Spinal cord (tissue), 10 donors: ENCODE measurements around the gene STAT3. TPM values are rescaled to one million over a fixed set of nuclear protein-coding genes. Genes with fewer than 3 reads are reported as not detected.

ENCODE experiments used
- DNase-seq, 6 donors: peaks; one replicate each; pipeline versions ENCODE4 v3.0.0 to v3.0.0-alpha.2; 2013 to 2015; ENCODE audit warnings: low spot score in 6 of 6, low read depth in 4 of 6
- H3K27ac ChIP-seq: one replicate; pipeline ENCODE4 v1.5.1; 2013; ENCODE audit warnings: low read depth, low read length, control low read depth
- H3K27me3 ChIP-seq: one replicate; pipeline ENCODE4 v1.6.1; 2013; ENCODE audit warnings: low read length; ENCODE audit not compliant: control insufficient read depth, insufficient read depth
- H3K36me3 ChIP-seq: one replicate; pipeline ENCODE4 v1.6.1; 2013; ENCODE audit warnings: low read length; ENCODE audit not compliant: control insufficient read depth, insufficient read depth
- H3K4me1 ChIP-seq: one replicate; pipeline ENCODE4 v1.6.1; 2013; ENCODE audit warnings: low read length; ENCODE audit not compliant: control insufficient read depth, insufficient read depth
- H3K4me3 ChIP-seq: one replicate; pipeline ENCODE4 v1.5.1; 2013; ENCODE audit warnings: low read depth, low read length, control low read depth
- H3K9me3 ChIP-seq: one replicate; pipeline ENCODE4 v1.6.1; 2013; ENCODE audit warnings: low read length; ENCODE audit not compliant: control insufficient read depth, insufficient read depth
- WGBS: methylation state at CpG from one replicate; pipeline ENCODE4 v1.1.5; 2013; ENCODE audit warnings: missing lambda C conversion rate; ENCODE audit not compliant: insufficient coverage; 5-methylcytosine and 5-hydroxymethylcytosine counted together
- polyA plus RNA-seq, 2 donors: library from polyadenylated mRNA; unstranded; fragments of 120-200 nt; gene quantifications; one replicate each; pipeline ENCODE4 v1.2.1, GENCODE V29; 2013; ENCODE audit not compliant: insufficient read length in 2 of 2
- total RNA-seq, 2 donors: library from RNA; depleted of rRNA in 1 of 2; stranded (reverse); fragments of 120-200 nt in 1 of 2; fragments of >200 nt in 1 of 2; gene quantifications; one replicate each; pipeline versions ENCODE4 v1.2.3 to v1.2.4, GENCODE V29; 2013 to 2014
- donor health status: healthy.

The STAT3 gene
- total and polyA plus RNA-seq, 4 donors, result 74.1 to 97.5 (median 76.0) TPM

DNA sequence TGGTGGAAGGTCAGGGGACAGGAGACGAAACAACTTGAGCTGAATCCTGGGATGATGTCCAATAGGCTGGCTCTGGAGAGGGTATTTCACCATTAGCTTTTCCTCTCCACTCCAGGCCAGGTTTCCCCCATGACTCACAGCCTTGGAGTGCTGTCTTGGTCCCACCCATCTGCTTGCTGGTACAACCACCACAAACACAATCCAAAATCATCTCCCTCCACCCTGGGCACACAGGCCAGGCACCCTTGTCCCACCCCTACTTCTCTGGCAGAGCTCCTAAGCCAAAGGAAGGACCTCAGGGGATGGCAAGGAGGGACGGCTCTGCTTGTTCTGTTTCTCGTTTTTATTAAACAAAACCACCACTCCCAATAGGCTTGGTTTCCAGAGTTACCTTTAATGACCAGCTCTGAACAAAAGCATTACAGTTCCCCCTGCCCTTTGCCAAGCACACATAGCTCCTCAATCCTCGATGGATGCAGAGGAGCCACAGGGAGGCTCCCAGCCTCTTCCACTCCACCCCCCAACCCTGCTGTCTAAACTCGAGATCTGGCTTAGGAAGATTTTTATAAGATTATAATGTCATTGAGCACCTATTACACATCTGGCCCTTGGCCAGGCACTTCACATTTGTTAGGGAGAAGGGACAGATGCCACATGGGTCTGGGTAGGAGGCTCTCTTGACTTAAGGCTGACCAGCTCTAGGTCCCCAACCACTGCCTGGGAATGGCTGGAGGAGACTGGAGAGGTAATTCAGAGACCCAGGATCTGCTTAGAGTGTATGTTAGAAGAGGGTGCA, 21.5 kb upstream of the STAT3 start:
- WGBS, result 23% methylated on average over 3 of the region's 5 CpGs
- Histone ChIP-seq H3K27ac (peak overlapping the region; percentile 57), H3K9me3 (no peaks in the 10 kb centered on the region), H3K4me1 (peaks cover 48% of the 10 kb centered on the region), H3K36me3 (peaks cover 5% of the 10 kb centered on the region), H3K27me3 (peaks cover 3% of the 10 kb centered on the region), H3K4me3 (no peak overlapping the region)
- DNase-seq, result peak in 1 of 6 donors; percentile 55

- Histone ChIP-seq H3K27me3 (peaks cover 7% of the 10 kb centered on the region), H3K9me3 (no peaks in the 10 kb centered on the region), H3K4me3 (no peak overlapping the region), H3K36me3 (peaks cover 5% of the 10 kb centered on the region), H3K27ac (peak overlapping the region; percentile 83), H3K4me1 (peaks cover 47% of the 10 kb centered on the region)
- WGBS, result 38% methylated on average over 1 of the region's 2 CpGs
- peak in 1 of 6 donors; percentile 47 for DNase-seq
These were observed 19.8 kb upstream of the STAT3 start for GRCh38 chr17:42408061-42408460.

GRCh38 chr17:42407289-42407836, 19.1 kb upstream of the STAT3 start:
- Histone ChIP-seq H3K4me3 (no peak overlapping the region), H3K9me3 (no peaks in the 10 kb centered on the region), H3K27ac (peak overlapping the region; percentile 83), H3K36me3 (peaks cover 5% of the 10 kb centered on the region), H3K4me1 (peaks cover 47% of the 10 kb centered on the region), H3K27me3 (peaks cover 7% of the 10 kb centered on the region)
- peak in 2 of 6 donors; percentile 90 for DNase-seq
- WGBS, result 18% methylated on average over 1 of the region's 2 CpGs

- 89% methylated on average over 1 of the region's 5 CpGs for WGBS
- DNase-seq, result peak in 1 of 6 donors; percentile 28
- Histone ChIP-seq H3K4me1 (peaks cover 44% of the 10 kb centered on the region), H3K36me3 (peaks cover 5% of the 10 kb centered on the region), H3K27ac (peak overlapping the region; percentile 83), H3K9me3 (no peaks in the 10 kb centered on the region), H3K27me3 (peaks cover 7% of the 10 kb centered on the region), H3K4me3 (no peak overlapping the region)
These were observed 18.5 kb upstream of the STAT3 start for GRCh38 chr17:42406615-42407288.

DNA sequence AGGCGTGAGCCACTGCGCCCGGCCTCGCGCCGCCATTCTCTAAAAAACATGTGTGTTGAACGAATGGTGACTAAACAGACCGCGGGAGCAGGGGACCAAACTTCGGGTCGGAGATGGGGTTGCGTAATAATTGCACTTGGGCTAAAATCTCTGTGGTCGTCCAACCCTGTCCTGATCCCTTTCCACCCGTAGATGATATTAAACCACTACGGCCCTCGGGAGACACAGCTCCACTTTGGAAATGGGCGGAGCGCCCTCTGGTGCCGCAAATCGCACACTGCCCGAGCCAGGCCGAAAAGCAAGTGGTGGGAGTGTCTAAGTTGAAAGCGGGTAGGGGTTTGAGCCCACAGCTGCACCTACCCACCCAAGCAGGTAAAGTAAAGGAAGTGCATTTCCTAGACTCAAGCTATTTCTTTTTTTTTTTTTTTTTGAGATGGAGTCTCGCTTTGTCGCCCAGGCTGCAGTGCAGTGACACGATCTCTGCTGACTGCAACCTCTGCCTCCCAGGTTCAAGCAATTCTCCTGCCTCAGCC, 17.8 kb upstream of the STAT3 start:
- H3K27ac ChIP-seq, result no peak overlapping the region
- H3K4me1 ChIP-seq, result peaks cover 37% of the 10 kb centered on the region

DNA sequence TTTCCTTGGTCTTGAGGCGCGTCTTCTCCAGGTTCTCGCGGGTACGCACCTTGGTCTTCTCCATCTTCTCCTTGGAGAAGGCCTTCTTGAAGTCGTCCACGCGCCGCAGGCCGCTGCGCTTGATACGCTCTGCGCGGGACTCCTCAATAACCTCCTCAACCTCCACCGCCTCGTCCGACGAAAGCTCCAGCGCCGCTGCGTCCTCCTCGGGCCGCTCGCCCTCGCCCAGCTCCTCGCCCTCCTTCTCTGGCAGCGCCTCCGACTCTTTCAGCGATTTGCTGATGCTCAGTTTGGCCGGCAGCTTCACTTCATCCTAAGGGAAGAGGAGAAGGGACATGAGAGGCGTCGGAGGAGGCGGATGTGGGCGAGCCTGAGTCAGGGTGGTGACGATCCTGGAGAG, 16.8 kb upstream of the STAT3 start:
- no peak for DNase-seq
- peaks cover 7% of the 10 kb centered on the region for H3K27me3 ChIP-seq
- no peak overlapping the region for H3K27ac ChIP-seq
- H3K4me1 ChIP-seq, result peaks cover 36% of the 10 kb centered on the region
- H3K36me3 ChIP-seq, result peaks cover 5% of the 10 kb centered on the region
- WGBS, result 81% methylated on average over 31 of the region's 35 CpGs
- no peaks in the 10 kb centered on the region for H3K9me3 ChIP-seq
- H3K4me3 ChIP-seq, result no peak overlapping the region

More for the DNA sequence above, 17.8 kb upstream of the STAT3 start:
- WGBS, result 50% methylated on average over 21 of the region's 26 CpGs
- DNase-seq, result peak in 2 of 6 donors; percentile 83
- Histone ChIP-seq H3K36me3 (peaks cover 5% of the 10 kb centered on the region), H3K27me3 (peaks cover 7% of the 10 kb centered on the region), H3K4me3 (no peak overlapping the region), H3K9me3 (no peaks in the 10 kb centered on the region)

DNA sequence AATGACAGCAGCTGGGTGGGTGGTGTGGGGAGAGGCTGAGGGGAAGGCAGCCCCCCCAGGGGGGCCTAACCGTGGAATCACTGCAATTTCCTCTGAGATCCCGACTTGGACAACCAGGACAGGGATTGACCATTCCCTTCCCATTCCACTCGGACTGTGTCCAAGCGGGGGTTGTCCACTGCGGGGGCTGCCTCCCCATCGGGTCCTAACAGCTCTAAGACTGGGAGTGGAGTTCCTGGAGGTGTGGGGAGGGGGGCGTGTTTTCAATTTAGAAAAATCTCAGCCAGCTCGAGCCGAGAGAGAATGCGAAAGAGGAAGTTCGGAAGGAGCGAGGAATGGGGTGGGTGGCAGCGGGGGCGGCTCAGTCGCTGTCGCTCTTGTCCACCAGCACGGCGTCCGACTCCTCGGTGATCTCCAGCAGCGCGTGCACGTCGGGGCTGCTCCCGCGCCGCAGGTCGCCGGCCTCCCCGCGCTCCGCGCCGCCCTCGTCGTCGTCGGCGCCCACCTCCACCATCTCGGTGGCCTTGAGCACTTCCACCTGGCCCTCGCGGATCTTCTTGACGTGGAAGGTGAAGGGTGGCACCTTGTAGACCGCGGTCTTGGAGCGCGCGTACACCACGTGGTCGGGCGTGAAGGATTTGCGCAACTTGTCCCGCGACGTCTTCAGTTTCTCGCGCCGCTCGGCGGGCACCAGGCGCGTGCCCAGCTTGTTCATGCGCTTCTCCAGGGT, 16.2 kb upstream of the STAT3 start:
- no peak overlapping the region for H3K27ac ChIP-seq
- H3K9me3 ChIP-seq, result no peaks in the 10 kb centered on the region
- H3K36me3 ChIP-seq, result peaks cover 5% of the 10 kb centered on the region
- DNase-seq, result no peak
- WGBS, result 76% methylated on average over 57 of the region's 63 CpGs
- H3K27me3 ChIP-seq, result peaks cover 7% of the 10 kb centered on the region
- H3K4me1 ChIP-seq, result peaks cover 30% of the 10 kb centered on the region
- no peak overlapping the region for H3K4me3 ChIP-seq

DNA sequence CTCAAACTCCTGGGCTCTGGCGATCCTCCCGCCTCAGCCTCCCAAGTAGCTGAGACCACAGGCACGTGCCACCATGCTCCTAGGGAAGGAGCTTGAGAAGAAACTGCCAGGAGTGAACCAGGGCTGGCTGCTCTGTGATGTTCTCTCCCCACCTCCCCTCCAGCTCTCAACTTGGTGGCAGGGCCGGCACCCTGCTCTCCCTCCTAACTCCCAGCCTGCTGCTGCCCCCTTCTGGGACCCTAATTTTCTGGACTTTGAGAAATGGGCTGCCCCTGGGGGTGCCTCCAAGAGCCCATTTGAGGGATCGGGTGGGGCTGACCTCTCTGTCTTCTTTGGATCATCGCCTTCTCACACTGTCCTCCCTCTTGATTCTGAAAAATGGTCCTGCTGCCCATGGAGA, 14.9 kb upstream of the STAT3 start:
- WGBS, result 63% methylated on average over 6 of the region's 6 CpGs
- DNase-seq, result no peak
- no peak overlapping the region for H3K27ac ChIP-seq
- H3K4me3 ChIP-seq, result no peak overlapping the region
- peaks cover 7% of the 10 kb centered on the region for H3K27me3 ChIP-seq
- peaks cover 5% of the 10 kb centered on the region for H3K36me3 ChIP-seq
- peaks cover 20% of the 10 kb centered on the region for H3K4me1 ChIP-seq
- no peaks in the 10 kb centered on the region for H3K9me3 ChIP-seq

DNA sequence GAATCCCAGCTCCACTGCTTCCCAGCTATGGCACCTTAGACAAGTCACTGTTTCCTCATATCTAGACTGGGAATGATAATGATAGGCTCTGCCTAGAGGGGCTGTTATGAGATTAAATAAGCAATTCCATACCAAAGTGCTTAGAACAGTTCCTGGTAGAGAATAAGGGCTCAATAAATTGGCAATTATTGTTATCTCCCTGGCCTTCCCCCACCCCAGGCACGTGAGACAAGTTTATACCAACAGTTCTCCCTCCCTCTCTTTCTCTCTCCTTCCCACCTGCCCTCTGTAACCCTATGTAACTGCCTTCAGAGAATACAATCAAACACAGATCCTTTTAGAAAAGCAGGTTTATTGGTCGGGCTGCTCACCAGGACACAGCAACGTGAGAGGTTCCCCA, 13.9 kb upstream of the STAT3 start:
- H3K27ac ChIP-seq, result no peak overlapping the region
- H3K27me3 ChIP-seq, result peaks cover 7% of the 10 kb centered on the region
- DNase-seq, result no peak
- no peak overlapping the region for H3K4me3 ChIP-seq
- H3K9me3 ChIP-seq, result no peaks in the 10 kb centered on the region
- peaks cover 13% of the 10 kb centered on the region for H3K4me1 ChIP-seq
- WGBS, result 59% methylated on average over 2 of the region's 3 CpGs
- H3K36me3 ChIP-seq, result peaks cover 5% of the 10 kb centered on the region
